Measurements from ENCODE around the gene LRRK1. TPM values are rescaled to one million over a fixed set of nuclear protein-coding genes. Genes with fewer than 3 reads are reported as not detected.

LRRK1 gene
- total and polyA plus RNA-seq, 2 of the 13 experiments (the other 11 are each of a cell fraction or from before 2014, with no cell fraction given) = 0.13 to 1.2 TPM

GRCh38 chr15:100980410-100981046, 61.4 kb downstream of the LRRK1 start:
- Histone ChIP-seq H3K4me2 (ENCODE audit: low read depth, low read length) (no peak overlapping the region), H3K36me3 (replicated peaks in 1 of 2; ENCODE audit: control insufficient read depth in 1 of 2, insufficient read depth in 2 of 2, low read length in 2 of 2) (no peaks in the 10 kb centered on the region), H3K9me3 (ENCODE audit: low read length) (no peaks in the 10 kb centered on the region), H3K9ac (ENCODE audit: insufficient read depth, low read depth, low read length) (no peak overlapping the region), H3K4me1 (ENCODE audit: insufficient read depth, low read length) (no peaks in the 10 kb centered on the region), H3K79me2 (ENCODE audit: insufficient read depth, low read length) (no peaks in the 10 kb centered on the region), H3K27ac (ENCODE audit: extremely low read length, insufficient read depth, low read length) (no peak overlapping the region), H3K27me3 (ENCODE audit: control insufficient read depth in 1 of 2, insufficient read depth in 2 of 2, low read length in 2 of 2) (peaks cover 2 to 4% of the 10 kb centered on the region in 2 experiments; a peak in 4 of 5 replicates), H4K20me1 (ENCODE audit: insufficient read depth, low read length) (no peaks in the 10 kb centered on the region), H2AFZ (ENCODE audit: low read length) (no peak overlapping the region), H3K4me3 (replicated peaks in 1 of 3; ENCODE audit: insufficient read depth in 1 of 3, low read depth in 2 of 3, low read length in 3 of 3) (no peak overlapping the region)
- intact Hi-C loops (cut with micrococcal nuclease; ENCODE audit: unreplicated experiment) (no loop called here), in situ Hi-C loops (cut with HindIII; ENCODE audit: extremely low pct_ligation_motif_present, low pct_unique_long_range_greater_than_20kb) (no loop called here)
- CTCF ChIA-PET (ENCODE audit: low intra/inter-chr PET ratio, low total read pairs) = no interaction called here
- POLR2A ChIA-PET = no interaction called here
- no peak for FAIRE-seq
- 27% methylated on average over 4 of the region's 4 CpGs for WGBS (ENCODE audit: low lambda C conversion rate)
- no TSS peak for BruUV-seq (replicated peaks)
- DNase-seq (ENCODE audit: low spot score) = no peak
- no peak for ATAC-seq
- TF ChIP-seq ZBTB20 (CRISPR knock-in tag; IDR thresholded peaks at IDR 0.05; ENCODE audit: borderline replicate concordance, low read depth) = no peak
- no peak for TF ChIP-seq CENPT (CRISPR knock-in tag; IDR thresholded peaks at IDR 0.05; ENCODE audit: low read depth)
- TF ChIP-seq ZNF510 (CRISPR knock-in tag; IDR thresholded peaks at IDR 0.05; ENCODE audit: low read depth) = no peak
- TF ChIP-seq HOXD1 (CRISPR knock-in tag; IDR thresholded peaks at IDR 0.05) = no peak
- TF ChIP-seq NFATC3 (CRISPR knock-in tag; IDR thresholded peaks at IDR 0.05) = no peak
- no peak for TF ChIP-seq IRF1 (CRISPR knock-in tag; IDR thresholded peaks at IDR 0.05; ENCODE audit: low read depth)
- TF ChIP-seq TRIM22 (IDR thresholded peaks at IDR 0.05) = no peak
- no peak for TF ChIP-seq REXO4 (CRISPR knock-in tag; IDR thresholded peaks at IDR 0.05; ENCODE audit: borderline replicate concordance)
- TF ChIP-seq ZNF556 (CRISPR knock-in tag; IDR thresholded peaks at IDR 0.05; ENCODE audit: borderline replicate concordance) = no peak
- TF ChIP-seq ZNF34 (CRISPR knock-in tag; IDR thresholded peaks at IDR 0.05; ENCODE audit: borderline replicate concordance) = no peak
- no peak for TF ChIP-seq GLMP (CRISPR knock-in tag; IDR thresholded peaks at IDR 0.05; ENCODE audit: borderline replicate concordance)
